ENCODE data around the gene FAIM2.

FAIM2 gene

DNA sequence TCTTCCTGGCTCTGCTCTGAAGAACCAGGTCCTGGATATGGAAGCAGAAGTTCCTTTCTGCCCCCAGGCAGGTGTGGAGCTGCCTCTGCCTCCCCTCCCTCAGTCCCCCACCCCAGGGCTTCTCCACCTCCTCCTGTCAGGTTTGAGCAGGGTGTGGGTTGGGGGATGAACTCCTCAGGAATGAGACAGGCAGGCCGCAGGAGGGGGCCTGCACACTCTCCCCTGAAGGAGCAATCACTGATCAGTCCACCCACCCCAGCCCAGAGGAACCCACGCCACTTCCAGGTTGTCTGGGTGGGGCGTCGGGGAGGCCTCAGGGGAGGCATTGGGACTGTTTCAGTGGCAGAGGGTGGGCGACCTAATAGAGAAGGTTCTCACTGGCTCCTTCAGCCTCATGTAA is 26.6 kb downstream of the FAIM2 start:
- no peak overlapping the region for H3K4me3 ChIP-seq (ENCODE audit: low read depth, low read length)
- in situ Hi-C loops (cut with HindIII; ENCODE audit: low sequenced_read_pairs): no loop called here
- no peak for DNase-seq (ENCODE audit: low read depth)
- TF ChIP-seq, protein P1, sequence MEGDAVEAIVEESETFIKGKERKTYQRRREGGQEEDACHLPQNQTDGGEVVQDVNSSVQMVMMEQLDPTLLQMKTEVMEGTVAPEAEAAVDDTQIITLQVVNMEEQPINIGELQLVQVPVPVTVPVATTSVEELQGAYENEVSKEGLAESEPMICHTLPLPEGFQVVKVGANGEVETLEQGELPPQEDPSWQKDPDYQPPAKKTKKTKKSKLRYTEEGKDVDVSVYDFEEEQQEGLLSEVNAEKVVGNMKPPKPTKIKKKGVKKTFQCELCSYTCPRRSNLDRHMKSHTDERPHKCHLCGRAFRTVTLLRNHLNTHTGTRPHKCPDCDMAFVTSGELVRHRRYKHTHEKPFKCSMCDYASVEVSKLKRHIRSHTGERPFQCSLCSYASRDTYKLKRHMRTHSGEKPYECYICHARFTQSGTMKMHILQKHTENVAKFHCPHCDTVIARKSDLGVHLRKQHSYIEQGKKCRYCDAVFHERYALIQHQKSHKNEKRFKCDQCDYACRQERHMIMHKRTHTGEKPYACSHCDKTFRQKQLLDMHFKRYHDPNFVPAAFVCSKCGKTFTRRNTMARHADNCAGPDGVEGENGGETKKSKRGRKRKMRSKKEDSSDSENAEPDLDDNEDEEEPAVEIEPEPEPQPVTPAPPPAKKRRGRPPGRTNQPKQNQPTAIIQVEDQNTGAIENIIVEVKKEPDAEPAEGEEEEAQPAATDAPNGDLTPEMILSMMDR (IDR thresholded peaks at IDR 0.05; ENCODE audit: low read depth, low read length, missing control alignments): no peak

DNA sequence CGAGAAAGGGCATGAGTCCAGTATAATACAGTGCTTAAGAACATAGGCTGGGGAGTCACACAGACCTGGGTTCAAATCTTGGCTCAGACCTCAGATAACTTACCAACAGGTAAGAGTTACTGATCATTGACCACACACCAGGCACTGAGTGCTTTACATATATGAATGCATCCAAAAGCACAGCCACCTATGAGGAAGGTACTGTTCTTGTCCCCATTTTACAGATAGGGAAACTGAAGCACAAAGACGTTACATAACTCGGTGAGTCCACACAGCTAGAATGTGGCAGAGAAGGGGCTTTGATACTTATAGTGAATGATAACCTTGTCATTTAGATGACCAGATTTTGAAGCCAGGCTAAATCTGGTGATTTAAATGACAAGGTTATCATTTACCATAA is 27.6 kb downstream of the FAIM2 start:
- no peak overlapping the region for H3K4me3 ChIP-seq (ENCODE audit: low read depth, low read length)
- TF ChIP-seq, protein P1 (IDR thresholded peaks at IDR 0.05; ENCODE audit: low read depth, low read length, missing control alignments): no peak
- no peak for DNase-seq (ENCODE audit: low read depth)
- in situ Hi-C loops (cut with HindIII; ENCODE audit: low sequenced_read_pairs): no loop called here

DNA sequence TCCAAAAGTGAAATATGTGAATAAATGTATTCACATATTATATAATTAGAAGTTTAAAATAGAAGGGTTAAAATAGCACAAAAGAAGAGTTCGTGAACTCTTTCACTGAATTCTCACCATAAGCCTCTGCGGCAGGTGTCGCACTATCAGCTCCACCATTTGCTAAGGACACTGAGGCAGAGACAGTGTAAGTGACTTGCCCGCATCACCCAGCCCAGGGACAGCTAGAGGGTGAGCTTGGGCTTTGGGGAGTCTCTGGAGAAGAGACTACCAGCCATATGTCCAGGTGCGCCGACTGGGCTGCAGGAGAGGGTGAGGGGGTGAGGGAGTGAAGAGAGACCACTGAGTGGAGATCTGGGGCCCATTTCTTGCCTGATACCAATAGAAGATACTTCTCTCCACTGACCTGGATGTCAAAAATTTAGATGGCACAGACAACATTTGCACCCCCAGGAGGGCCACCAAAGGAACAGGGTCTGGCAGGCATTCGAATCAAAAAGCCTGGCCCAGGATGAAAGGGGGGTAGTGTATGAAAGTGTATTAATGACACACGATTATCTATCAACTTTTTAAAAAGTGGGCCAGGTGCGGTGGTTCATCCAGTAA is 28.5 kb downstream of the FAIM2 start:
- H3K4me3 ChIP-seq (ENCODE audit: low read depth, low read length): no peak overlapping the region
- in situ Hi-C loops (cut with HindIII; ENCODE audit: low sequenced_read_pairs): no loop called here
- TF ChIP-seq, protein P1 (IDR thresholded peaks at IDR 0.05; ENCODE audit: low read depth, low read length, missing control alignments): no peak
- no peak for DNase-seq (ENCODE audit: low read depth)

DNA sequence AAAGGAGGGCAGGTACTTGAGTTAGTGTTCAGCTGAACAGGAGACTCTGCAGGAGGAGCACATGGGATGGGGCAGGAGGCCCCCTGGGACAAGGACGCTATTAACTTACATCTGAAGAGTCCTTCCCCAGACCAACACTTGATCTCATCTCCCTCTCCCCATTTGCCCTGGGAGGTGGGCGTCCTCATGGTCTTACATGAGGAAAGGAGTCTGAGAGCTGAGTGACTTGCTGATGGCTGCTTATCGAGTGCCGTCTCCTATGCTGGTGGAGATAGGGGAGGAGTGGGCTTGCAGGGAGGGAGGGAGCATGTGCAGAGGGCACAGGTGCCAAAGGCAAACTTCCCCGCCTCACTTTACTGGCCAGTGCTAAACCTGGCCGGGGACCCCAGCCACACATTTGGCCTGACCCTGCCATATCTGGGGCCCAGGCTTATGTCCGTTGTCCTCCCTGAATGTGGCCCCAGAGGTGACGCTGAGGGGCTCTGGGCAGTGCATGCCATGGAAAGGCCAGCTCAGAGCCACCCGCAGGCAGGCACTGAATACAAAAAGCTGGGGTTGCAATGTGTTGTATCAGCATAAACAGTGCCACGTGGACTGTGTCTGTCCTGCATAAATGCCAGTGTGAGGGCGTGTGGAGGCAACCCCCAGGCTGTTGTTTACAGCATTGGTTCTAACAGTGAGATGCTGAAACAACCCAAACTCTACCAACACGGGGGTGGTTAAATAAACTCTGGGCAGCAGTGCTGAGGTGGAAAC is 29.4 kb downstream of the FAIM2 start:
- in situ Hi-C loops (cut with HindIII; ENCODE audit: low sequenced_read_pairs): no loop called here
- no peak overlapping the region for H3K4me3 ChIP-seq (ENCODE audit: low read depth, low read length)
- TF ChIP-seq, protein P1 (IDR thresholded peaks at IDR 0.05; ENCODE audit: low read depth, low read length, missing control alignments): no peak
- no peak for DNase-seq (ENCODE audit: low read depth)

DNA sequence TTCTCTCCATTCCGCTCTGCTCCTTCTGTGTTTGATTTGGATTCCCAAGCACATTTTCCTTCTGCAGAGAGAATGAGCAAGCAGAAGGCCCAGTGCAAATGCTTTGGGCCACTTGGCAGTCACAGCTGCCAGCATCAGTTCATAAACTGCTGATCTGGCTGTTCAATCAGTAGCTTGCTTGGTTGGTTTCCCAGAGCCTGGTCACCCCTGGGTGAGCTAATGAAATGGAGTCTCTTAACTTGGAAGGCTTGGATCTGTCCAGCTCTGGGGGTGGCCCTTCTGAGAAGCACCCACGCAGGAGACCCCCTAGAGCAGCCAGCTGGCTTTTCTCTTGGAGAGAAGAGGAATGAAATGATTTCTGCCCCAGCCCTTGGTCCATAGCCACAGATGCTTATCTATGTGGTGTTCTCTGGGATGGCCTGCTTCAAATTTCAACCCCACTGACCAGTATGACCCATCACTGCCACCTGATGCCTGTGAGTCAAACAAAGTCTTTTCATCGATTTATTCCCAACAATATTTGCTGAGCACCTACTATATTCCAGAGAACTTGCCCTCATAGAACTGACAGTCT is 30.3 kb downstream of the FAIM2 start:
- no peak for DNase-seq (ENCODE audit: low read depth)
- TF ChIP-seq, protein P1 (IDR thresholded peaks at IDR 0.05; ENCODE audit: low read depth, low read length, missing control alignments): no peak
- no peak overlapping the region for H3K4me3 ChIP-seq (ENCODE audit: low read depth, low read length)
- in situ Hi-C loops (cut with HindIII; ENCODE audit: low sequenced_read_pairs): no loop called here

DNA sequence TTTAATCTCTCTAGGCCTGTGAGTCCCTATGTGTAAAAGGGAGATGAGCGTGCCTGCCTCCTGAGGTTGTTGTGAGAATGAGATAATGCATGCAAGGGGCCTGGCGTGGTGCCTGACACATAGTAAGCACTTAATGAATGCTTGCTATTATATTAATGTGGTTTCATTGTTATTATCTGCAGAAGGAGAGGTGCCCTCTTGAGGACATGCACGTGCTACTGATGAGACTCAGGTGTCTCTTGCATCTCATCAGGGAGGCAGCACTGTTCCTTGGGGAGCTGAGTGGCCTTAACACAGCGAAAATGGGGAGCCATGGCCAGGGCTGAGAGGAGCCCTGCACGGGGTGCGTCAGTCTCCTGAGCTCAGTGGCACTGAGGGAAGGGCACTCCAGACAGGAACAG is 30.9 kb downstream of the FAIM2 start:
- in situ Hi-C loops (cut with HindIII; ENCODE audit: low sequenced_read_pairs): no loop called here
- DNase-seq (ENCODE audit: low read depth): no peak
- no peak overlapping the region for H3K4me3 ChIP-seq (ENCODE audit: low read depth, low read length)
- TF ChIP-seq, protein P1 (IDR thresholded peaks at IDR 0.05; ENCODE audit: low read depth, low read length, missing control alignments): no peak

Measured in astrocyte of the cerebellum (primary cell).